Measurements from ENCODE around the gene DEDD.

The DEDD gene

DNA sequence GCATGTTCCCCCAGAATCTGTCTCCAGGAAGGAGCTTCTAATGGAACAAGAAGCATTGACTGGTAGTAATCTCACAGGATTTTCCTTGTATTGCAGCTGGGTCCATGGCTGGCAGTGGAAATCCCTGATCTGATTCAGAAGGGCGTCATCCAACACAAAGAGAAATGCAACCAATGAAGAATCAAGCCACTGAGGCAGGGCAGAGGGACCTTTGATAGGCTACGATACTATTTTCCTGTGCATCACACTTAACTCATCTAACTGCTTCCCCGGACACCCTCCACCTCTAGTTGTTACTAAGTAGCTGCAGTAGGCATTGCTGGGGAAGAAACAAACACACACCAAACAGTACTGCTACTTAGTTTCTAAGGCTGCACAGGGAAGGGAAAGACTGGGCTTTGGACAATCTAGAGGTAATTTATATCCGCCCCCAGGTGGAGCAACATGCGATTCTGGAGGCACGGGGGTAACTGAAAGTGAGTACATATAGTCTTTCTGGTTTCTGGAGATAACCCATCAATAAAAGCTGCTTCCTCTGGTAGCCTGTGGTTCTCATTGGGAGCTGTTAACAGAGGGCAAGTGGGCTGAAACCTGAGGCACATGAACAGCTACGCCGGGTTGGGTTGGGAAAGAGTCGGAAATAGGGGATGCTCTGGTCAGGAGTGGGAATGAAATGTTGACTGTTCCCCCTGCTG, 26.0 kb upstream of the DEDD start:
- no peaks in the 10 kb centered on the region for H3K4me1 ChIP-seq (ENCODE audit: insufficient read depth, low read length)
- H3K36me3 ChIP-seq (ENCODE audit: insufficient read depth, low read length), result no peaks in the 10 kb centered on the region
- no peaks in the 10 kb centered on the region for H3K9me3 ChIP-seq (ENCODE audit: control insufficient read depth, insufficient read depth, low read length)
- peak overlapping the region; percentile 57; the same call in 1 of the 2 replicates for H3K9ac ChIP-seq (ENCODE audit: low read depth, low read length)

DNA sequence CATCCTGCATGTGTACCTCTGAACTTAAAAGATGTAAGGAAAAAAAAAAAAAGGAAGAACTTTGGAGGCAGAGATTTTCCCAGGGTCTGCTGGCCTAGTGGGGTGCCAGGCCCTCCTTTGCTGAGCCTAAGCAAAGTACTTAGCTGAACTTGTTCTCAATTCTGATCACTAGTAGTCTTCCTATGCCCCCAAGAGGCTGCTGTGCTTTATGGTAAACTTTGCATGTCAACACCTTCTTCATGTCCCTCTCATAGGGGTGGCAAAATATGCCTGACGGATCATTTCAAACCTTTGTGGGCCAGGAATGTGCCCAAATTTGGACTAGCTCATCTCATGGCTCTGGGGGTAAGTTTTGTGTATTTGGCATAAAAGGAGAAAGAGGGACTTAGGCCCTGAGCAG, 25.4 kb upstream of the DEDD start:
- no peaks in the 10 kb centered on the region for H3K36me3 ChIP-seq (ENCODE audit: insufficient read depth, low read length)
- no peaks in the 10 kb centered on the region for H3K4me1 ChIP-seq (ENCODE audit: insufficient read depth, low read length)
- H3K9ac ChIP-seq (ENCODE audit: low read depth, low read length), result no peak overlapping the region

DNA sequence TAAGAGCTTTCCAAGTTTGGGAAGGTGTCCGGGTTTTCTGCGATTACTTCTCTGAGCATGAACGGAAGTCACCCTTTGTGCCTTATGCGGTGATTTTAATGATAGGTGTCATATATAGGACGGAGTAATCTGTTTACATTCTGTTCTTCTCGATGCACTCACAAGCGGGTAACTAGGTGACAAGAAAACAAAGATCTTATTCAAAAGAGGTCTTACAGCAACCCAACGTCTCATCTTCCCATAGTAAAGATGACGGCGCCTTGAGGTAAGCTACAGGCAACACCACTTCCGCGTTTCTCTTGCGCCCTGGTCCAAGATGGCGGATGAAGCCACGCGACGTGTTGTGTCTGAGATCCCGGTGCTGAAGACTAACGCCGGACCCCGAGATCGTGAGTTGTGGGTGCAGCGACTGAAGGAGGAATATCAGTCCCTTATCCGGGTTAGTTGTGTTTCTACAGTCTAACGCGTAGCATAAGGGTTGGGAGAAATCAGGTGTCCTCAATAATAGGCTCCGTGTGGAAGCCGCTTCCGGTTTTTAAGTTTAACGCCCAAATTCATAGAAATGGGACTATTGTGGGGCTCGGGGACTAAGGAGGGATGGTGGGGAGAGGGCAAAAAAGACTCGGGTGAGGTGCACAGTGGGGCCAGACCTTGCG, 21.3 kb upstream of the DEDD start, which contains the start of gene UFC1:
Gene UFC1, plus strand, starts transcription at position 297 of the 656 bp plus-strand sequence. Its CDS starts 20 bp downstream, at position 317.
- Histone ChIP-seq H3K9me3 (ENCODE audit: control insufficient read depth, insufficient read depth, low read length) (no peaks in the 10 kb centered on the region), H3K36me3 (ENCODE audit: insufficient read depth, low read length) (no peaks in the 10 kb centered on the region), H3K4me1 (ENCODE audit: insufficient read depth, low read length) (no peaks in the 10 kb centered on the region), H3K9ac (ENCODE audit: low read depth, low read length) (peak within 1 kb of the TSS; percentile 89)

More for the DNA sequence above, 25.4 kb upstream of the DEDD start:
- H3K9me3 ChIP-seq (ENCODE audit: control insufficient read depth, insufficient read depth, low read length), result no peaks in the 10 kb centered on the region

DNA sequence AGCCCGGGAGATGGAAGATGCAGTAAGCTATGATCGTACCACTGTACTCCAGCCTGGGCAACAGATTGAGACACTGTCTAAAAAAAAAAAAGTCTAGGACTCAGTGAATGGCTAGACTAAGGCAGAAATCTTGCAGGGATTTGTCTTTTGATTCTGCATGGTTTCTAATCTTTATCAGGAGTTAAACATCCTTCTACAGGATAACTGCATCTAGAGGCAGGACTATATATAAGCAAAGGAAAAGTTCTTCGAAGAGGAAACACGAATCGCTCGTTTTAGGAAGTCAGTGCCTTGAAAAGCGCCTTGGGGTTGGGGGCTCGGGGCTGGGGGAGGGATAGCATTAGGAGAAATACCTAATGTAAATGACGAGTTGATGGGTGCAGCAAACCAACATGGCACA, 20.7 kb upstream of the DEDD start:
- Histone ChIP-seq H3K9me3 (ENCODE audit: control insufficient read depth, insufficient read depth, low read length) (no peaks in the 10 kb centered on the region), H3K4me1 (ENCODE audit: insufficient read depth, low read length) (no peaks in the 10 kb centered on the region), H3K36me3 (ENCODE audit: insufficient read depth, low read length) (no peaks in the 10 kb centered on the region), H3K9ac (ENCODE audit: low read depth, low read length) (peak overlapping the region; percentile 89; the same call in 1 of the 2 replicates)

DNA sequence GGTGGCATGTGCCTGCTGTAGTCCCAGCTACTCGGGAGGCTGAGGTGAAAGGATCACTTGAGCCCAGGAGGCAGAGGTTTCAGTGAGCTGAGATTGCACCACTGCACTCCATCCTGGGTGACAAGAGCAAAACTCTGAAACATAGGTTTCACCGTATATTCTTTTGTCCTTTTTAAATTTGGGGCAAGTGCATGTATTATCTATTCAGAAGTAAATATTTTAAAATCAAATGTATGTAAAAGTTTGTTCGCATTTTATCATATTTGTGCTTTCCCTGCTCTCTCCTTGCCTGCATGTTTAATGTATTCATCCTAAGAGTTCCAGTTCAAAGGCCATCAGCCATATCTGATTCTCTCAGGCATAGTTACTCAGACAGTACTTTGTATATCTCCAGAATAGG, 13.4 kb upstream of the DEDD start:
- no peak overlapping the region for H3K9ac ChIP-seq (ENCODE audit: low read depth, low read length)
- H3K36me3 ChIP-seq (ENCODE audit: insufficient read depth, low read length), result no peaks in the 10 kb centered on the region
- no peaks in the 10 kb centered on the region for H3K9me3 ChIP-seq (ENCODE audit: control insufficient read depth, insufficient read depth, low read length)
- H3K4me1 ChIP-seq (ENCODE audit: insufficient read depth, low read length), result no peaks in the 10 kb centered on the region

DNA sequence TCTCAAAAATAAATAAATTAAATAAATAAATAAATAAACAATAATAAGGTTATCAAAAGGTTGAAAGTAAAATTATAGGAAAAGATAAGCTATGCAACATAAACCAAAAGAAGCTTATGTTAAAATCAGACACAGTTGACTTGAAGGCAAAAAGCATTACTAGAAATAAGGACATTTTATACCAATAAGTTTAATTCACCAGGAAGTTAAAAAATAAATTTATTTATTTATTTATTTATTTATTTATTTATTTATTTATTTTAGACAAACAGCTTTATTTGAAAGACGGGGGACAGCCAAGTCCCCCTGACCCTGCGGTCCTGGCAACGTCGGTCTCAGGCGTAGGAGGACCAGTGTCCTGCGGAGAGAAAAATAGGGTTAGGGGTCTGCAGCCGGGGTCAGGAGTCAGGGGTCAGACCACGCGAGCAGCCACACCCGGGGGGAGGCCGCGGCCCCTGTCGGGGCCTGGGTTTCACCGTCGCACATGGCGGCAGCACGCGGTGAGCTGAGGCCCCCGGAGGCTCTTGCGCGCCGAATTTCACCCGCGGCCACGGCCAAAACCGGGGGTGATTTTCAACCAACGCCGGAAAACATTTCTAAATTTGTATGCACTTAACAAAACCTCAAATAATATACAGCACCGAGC, 8.4 kb upstream of the DEDD start:
- Histone ChIP-seq H3K9ac (ENCODE audit: low read depth, low read length) (no peak overlapping the region), H3K36me3 (ENCODE audit: insufficient read depth, low read length) (no peaks in the 10 kb centered on the region), H3K4me1 (ENCODE audit: insufficient read depth, low read length) (no peaks in the 10 kb centered on the region), H3K9me3 (ENCODE audit: control insufficient read depth, insufficient read depth, low read length) (no peaks in the 10 kb centered on the region)

DNA sequence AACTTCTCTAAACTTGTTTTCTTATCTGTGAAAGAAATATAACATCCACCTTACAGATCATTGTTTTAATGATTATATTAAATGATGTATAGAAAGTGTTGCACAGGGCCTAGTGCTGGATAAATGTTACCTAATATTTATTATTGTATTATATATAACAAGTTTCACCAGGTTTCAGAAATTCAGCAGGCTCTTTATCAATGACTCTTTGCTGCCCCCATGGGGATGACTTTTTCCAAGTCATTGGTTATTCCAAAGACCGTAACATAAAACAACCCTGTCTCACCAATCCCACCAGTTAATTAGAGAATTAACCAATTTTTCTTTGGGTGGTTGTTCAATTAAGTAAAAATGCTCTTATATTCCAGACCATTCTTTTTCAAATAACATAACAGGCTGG, 7.3 kb upstream of the DEDD start:
- no peaks in the 10 kb centered on the region for H3K9me3 ChIP-seq (ENCODE audit: control insufficient read depth, insufficient read depth, low read length)
- no peaks in the 10 kb centered on the region for H3K4me1 ChIP-seq (ENCODE audit: insufficient read depth, low read length)
- no peak overlapping the region for H3K9ac ChIP-seq (ENCODE audit: low read depth, low read length)
- no peaks in the 10 kb centered on the region for H3K36me3 ChIP-seq (ENCODE audit: insufficient read depth, low read length)

DNA sequence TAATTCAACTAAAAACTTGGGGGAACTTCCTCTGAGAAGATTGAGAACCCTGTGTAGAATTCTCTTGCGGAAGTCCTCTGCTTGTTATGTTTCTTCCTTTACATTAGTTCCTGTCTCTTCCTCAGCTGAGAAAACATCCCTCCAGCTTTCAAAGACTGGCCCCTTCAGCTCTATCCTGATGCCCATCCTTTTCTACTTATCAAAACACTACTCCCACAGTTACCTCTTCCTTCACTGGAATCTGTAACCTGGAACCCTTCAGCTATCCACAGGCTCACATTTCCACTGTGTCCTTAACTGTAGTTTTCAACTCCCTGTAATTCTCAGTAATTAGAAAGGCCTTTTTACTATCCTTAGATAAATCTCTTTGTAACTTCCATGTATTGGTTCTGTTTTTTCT, 6.0 kb upstream of the DEDD start:
- H3K9ac ChIP-seq (ENCODE audit: low read depth, low read length), result no peak overlapping the region
- H3K9me3 ChIP-seq (ENCODE audit: control insufficient read depth, insufficient read depth, low read length), result no peaks in the 10 kb centered on the region
- H3K36me3 ChIP-seq (ENCODE audit: insufficient read depth, low read length), result no peaks in the 10 kb centered on the region
- no peaks in the 10 kb centered on the region for H3K4me1 ChIP-seq (ENCODE audit: insufficient read depth, low read length)

DNA sequence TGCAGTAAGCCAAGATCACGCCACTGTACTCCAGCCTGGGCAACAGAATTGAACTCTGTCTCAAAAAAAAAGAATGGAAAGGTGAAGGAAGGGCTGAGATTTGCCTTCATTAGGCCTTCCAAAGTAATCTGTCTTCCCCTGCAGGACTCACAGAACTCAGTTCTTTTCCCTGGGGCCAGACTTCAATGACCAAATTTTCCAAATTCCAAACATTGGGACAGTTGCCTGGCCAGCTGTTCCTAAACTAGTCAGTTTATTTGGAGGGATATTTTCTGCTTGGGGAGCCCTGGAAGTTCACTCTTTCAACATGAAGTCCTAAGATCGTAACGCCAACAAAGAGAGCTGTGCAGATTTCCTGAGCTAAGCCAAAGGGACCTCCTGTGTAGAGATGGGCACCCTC, 5.4 kb upstream of the DEDD start:
- no peak overlapping the region for H3K9ac ChIP-seq (ENCODE audit: low read depth, low read length)
- H3K9me3 ChIP-seq (ENCODE audit: control insufficient read depth, insufficient read depth, low read length), result no peaks in the 10 kb centered on the region
- H3K36me3 ChIP-seq (ENCODE audit: insufficient read depth, low read length), result no peaks in the 10 kb centered on the region
- H3K4me1 ChIP-seq (ENCODE audit: insufficient read depth, low read length), result no peaks in the 10 kb centered on the region

DNA sequence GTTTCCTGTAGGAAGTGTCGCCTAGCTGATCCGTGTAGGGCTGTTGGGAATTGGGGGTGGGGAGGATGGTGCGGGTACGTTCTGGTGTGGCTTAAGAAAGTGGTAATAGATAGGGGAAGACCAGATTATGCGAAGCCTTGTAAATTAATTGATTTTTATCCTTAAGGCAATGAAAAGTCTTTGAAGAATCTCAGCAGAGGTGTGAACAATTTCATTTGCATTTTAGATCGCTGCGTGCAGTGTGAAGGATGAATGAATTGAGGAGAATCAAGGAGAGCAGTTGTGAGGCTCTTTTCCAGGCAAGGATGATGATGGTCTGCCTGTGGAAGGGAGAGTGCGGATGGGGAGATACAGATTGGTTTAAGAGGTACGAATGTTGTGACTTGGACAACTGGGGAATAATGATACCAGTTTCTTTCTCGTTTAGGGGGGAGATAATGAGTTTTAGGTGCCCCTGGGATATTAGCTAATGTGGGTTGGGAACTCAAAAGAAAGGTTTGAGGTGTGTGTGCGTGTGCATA, 813 bp upstream of the DEDD start:
- Histone ChIP-seq H3K9ac (ENCODE audit: low read depth, low read length) (peak overlapping the region; percentile 76), H3K36me3 (ENCODE audit: insufficient read depth, low read length) (peaks cover 11% of the 10 kb centered on the region; the same call in 1 of the 2 replicates), H3K9me3 (ENCODE audit: control insufficient read depth, insufficient read depth, low read length) (no peaks in the 10 kb centered on the region), H3K4me1 (ENCODE audit: insufficient read depth, low read length) (peaks cover 8% of the 10 kb centered on the region; the same call in 1 of the 2 replicates)

DNA sequence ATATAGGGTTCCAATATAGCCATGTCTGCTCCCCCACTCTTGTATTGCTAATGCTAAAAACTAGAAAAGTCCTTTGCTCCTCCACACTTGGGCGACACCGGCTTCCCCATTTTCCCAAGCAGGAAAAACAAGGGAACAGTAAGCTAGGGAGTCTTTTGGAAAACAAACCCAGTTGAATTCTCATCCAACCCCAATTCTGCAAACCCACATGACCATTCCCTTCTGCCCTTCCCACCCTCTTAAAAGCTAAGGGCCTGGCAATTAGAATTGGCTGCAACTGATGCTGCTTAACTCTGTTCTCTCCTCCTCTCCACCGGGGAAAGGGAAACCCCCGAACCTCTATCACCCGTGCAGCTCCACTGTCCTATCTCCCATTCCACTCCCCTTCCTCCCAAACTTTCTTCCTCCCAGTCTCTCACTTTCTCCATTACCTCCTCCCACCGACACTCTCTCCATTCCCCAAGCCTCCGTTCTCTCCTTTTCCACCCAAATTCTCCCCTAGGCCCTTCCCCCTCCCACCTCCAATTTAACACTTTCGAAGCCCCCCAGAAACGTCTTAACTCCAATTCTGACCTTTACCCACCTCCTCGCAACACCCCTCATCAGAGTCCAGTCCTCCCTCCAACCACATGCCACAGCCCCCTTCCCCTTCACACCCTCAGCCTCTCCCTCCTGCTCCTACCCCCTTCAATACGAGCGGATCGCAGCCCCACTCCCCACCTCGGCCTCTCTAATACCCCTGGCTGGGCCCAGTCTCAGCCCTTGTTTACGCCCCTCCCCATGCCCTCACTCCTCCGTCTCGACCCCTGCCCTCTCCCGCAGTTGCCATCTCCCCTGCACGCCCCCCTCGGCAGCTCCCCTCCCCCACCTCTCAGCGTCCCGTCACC, 701 bp downstream of the DEDD start:
- H3K36me3 ChIP-seq (ENCODE audit: insufficient read depth, low read length), result peaks cover 18% of the 10 kb centered on the region
- peak overlapping the region; percentile 76 for H3K9ac ChIP-seq (ENCODE audit: low read depth, low read length)
- H3K4me1 ChIP-seq (ENCODE audit: insufficient read depth, low read length), result peaks cover 8% of the 10 kb centered on the region; the same call in 1 of the 2 replicates

DNA sequence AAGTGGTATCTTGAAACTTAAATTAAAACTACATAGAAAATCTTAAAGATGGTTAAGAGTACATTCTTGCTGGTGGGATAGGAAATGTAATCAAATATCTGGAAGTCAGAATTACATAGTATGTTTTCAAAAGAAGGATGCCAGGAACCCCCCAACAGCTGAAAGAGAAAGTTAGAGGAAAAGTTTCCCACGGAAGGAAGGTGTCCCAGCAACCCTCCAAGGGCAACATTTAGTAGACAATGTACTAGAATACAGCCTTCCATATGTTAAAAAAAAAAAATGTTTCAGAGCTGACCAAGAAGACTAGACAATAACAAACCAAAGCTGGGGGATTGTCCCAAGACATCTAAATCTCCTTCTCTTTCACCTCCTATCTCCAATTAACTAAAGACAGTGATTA, 2.2 kb downstream of the DEDD start:
- H3K36me3 ChIP-seq (ENCODE audit: insufficient read depth, low read length), result peaks cover 19% of the 10 kb centered on the region
- no peak overlapping the region for H3K9ac ChIP-seq (ENCODE audit: low read depth, low read length)
- no peaks in the 10 kb centered on the region for H3K9me3 ChIP-seq (ENCODE audit: control insufficient read depth, insufficient read depth, low read length)
- peaks cover 8% of the 10 kb centered on the region; the same call in 1 of the 2 replicates for H3K4me1 ChIP-seq (ENCODE audit: insufficient read depth, low read length)

More for the DNA sequence above, 701 bp downstream of the DEDD start:
- H3K9me3 ChIP-seq (ENCODE audit: control insufficient read depth, insufficient read depth, low read length), result no peaks in the 10 kb centered on the region

DNA sequence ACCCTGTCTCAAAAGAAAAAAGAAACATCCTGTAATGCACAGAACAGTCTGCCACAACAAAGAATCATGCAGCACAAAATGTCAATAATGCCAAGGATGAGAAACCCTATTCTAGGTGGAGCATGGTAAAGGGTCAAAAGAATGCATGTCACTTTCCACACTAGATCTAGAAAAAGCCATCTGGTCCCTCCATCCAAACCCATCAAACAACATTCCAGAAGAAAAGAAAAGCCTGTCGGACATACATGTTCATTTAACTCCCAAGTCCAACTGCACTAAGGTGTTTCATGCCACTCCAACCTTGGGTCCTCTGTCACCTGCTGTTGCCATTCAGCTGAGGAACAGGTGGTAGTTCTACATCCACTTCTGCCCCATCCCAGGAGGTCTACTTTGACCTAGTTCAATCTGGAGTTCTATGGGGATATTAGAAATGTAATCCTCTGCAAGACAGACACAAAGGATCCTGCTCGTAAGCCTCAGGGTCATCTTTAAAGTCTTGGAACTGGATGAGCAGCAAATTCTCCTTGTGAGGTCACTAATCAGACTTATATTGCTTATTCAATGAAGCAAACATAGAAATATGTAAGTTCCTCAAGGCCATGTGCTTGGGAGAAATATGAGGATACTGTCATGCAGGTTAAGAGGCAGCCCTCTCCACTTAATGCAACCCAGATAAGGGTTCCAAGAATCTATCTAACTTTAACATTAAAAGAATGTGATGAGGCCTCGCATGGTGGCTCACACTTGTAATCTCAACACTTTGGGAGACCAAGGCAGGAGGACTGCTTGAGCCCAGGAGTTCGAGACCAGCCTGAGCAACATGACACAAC, 3.7 kb downstream of the DEDD start:
- peaks cover 28% of the 10 kb centered on the region for H3K36me3 ChIP-seq (ENCODE audit: insufficient read depth, low read length)
- no peaks in the 10 kb centered on the region for H3K9me3 ChIP-seq (ENCODE audit: control insufficient read depth, insufficient read depth, low read length)
- peaks cover 8% of the 10 kb centered on the region; the same call in 1 of the 2 replicates for H3K4me1 ChIP-seq (ENCODE audit: insufficient read depth, low read length)
- H3K9ac ChIP-seq (ENCODE audit: low read depth, low read length), result no peak overlapping the region
